Measurements from ENCODE around the gene AMOTL1.

- TF ChIP-seq POLR2AphosphoS5 (IDR thresholded peaks at IDR 0.05; ENCODE audit: low read depth, low read length) (no peak), RFX5 (IDR thresholded peaks at IDR 0.05; ENCODE audit: low read length) (no peak), CTCF (IDR thresholded peaks at IDR 0.05) (no peak)
Observed at GRCh38 chr11:94857337-94857736, 89.2 kb downstream of the AMOTL1 start.
